Measurements from ENCODE around the gene CBX5. TPM values are rescaled to one million over a fixed set of nuclear protein-coding genes. Genes with fewer than 3 reads are reported as not detected.

The CBX5 gene
- total and polyA plus RNA-seq, 9 of the 15 experiments (the other 6 are each of a cell fraction or from before 2014, with no cell fraction given): 32.6 to 102 (median 59.2) TPM

- Histone ChIP-seq H3K9me3 (replicated peaks; ENCODE audit: control insufficient read depth, insufficient read depth, low read depth, low read length) (no peaks in the 10 kb centered on the region; the same call in 1 of the 2 replicates), H3K4me2 (ENCODE audit: insufficient read depth, low read length) (no peak overlapping the region), H3K9ac (ENCODE audit: insufficient read depth in 1 of 2, low read depth in 2 of 2, low read length in 2 of 2) (no peak overlapping the region), H3K27me3 (ENCODE audit: control insufficient read depth in 2 of 2, insufficient read depth in 2 of 2, low read length in 2 of 2) (peaks cover 0 to 4% of the 10 kb centered on the region in 2 experiments; a peak in 1 of 5 replicates), H3K4me1 (replicated peaks in 1 of 2; ENCODE audit: control insufficient read depth in 2 of 2, insufficient read depth in 2 of 2, low read length in 2 of 2) (peaks cover 25 to 37% of the 10 kb centered on the region in 2 experiments), H3K9me1 (ENCODE audit: control insufficient read depth, insufficient read depth, low read length) (no peaks in the 10 kb centered on the region), H3K27ac (ENCODE audit: extremely low read depth, low read depth, low read length) (no peak overlapping the region), H4K20me1 (replicated peaks; ENCODE audit: control insufficient read depth, insufficient read depth, low read length) (peaks cover 11% of the 10 kb centered on the region), H3K79me2 (ENCODE audit: control insufficient read depth, insufficient read depth, low read length) (no peaks in the 10 kb centered on the region), H3K36me3 (ENCODE audit: control insufficient read depth, insufficient read depth, low read length) (no peaks in the 10 kb centered on the region), H3K4me3 (no peak overlapping the region), H2AFZ (ENCODE audit: low read depth, low read length) (no peak overlapping the region)
- intact Hi-C loops (cut with micrococcal nuclease) (no loop called here), in situ Hi-C loops (cut with MboI) (loop anchor here (25.0 kb wide), 1 partner anchor 450 kb away; the partner anchor contains the start of gene CISTR)
- WGBS (ENCODE audit: insufficient coverage, low coverage, missing lambda C conversion rate): 16% methylated on average over 7 of the region's 7 CpGs
- BruUV-seq (replicated peaks): no TSS peak
- POLR2A ChIA-PET: interaction anchor here (0.7 to 0.8 kb wide), 2 partner anchors 135 to 224 kb away, joined by 3 read pairs; no protein-coding TSS in a partner anchor
- CTCF ChIA-PET (ENCODE audit: low intra/inter-chr PET ratio): no interaction called here
- DNase-seq (ENCODE audit: extremely low read depth in 1 of 4, low spot score in 3 of 4) (no peak), ATAC-seq (no peak), FAIRE-seq (no peak)
- TF ChIP-seq OTX1 (CRISPR knock-in tag; IDR thresholded peaks at IDR 0.05) (peak; percentile 45; the same call in 1 of the 2 replicates), TAF15 (IDR thresholded peaks at IDR 0.05; ENCODE audit: low read depth, low read length) (no peak), USF1 (CRISPR knock-in tag; IDR thresholded peaks at IDR 0.05) (0 out of 2 replicates have a peak, but pooled peaks have one; percentile 18), HBP1 (CRISPR knock-in tag; IDR thresholded peaks at IDR 0.05) (peak; percentile 82; the same call in 1 of the 2 replicates), ZBTB43 (CRISPR knock-in tag; IDR thresholded peaks at IDR 0.05) (peak; percentile 96), GABPB2 (CRISPR knock-in tag; conservative IDR thresholded peaks at IDR 0.05) (no peak), HDAC1 (IDR thresholded peaks at IDR 0.05) (peak in 1 of 2 experiments; percentile 50; a peak in 1 of 4 replicates), TOE1 (IDR thresholded peaks at IDR 0.05; ENCODE audit: borderline replicate concordance) (peak; percentile 62; the same call in 1 of the 2 replicates), TOE1 (CRISPR knock-in tag; IDR thresholded peaks at IDR 0.05; ENCODE audit: borderline replicate concordance, low read depth) (no peak), FOXM1 (IDR thresholded peaks at IDR 0.05; ENCODE audit: low read depth) (no peak), FOXM1 (CRISPR knock-in tag; IDR thresholded peaks at IDR 0.05; ENCODE audit: low read depth) (no peak), SMAD3 (CRISPR knock-in tag; conservative IDR thresholded peaks at IDR 0.05) (no peak), MLLT1 (IDR thresholded peaks at IDR 0.05) (0 out of 4 replicates have a peak, but pooled peaks have one; percentile 39 to 52), ZBTB2 (IDR thresholded peaks at IDR 0.05) (peak; percentile 38; the same call in 1 of the 2 replicates), ZBTB17 (CRISPR knock-in tag; IDR thresholded peaks at IDR 0.05) (no peak), KDM1A (IDR thresholded peaks at IDR 0.05) (peak in 1 of 2 experiments; percentile 25; a peak in 1 of 4 replicates), MCM3 (IDR thresholded peaks at IDR 0.05) (peak; percentile 83), MIER1 (IDR thresholded peaks at IDR 0.05; ENCODE audit: low read depth) (no peak)
Observed at GRCh38 chr12:54211920-54212319, 68.0 kb downstream of the CBX5 start.
